ENCODE results near the gene USP9Y.
"Not testable (repeated sequence)": the region's sequence is repeated elsewhere in the genome, so short reads cannot be mapped to it uniquely, and the experiment has no call there.

Gene USP9Y

GRCh38 chrY:12701181-12701695 is at the start of gene USP9Y:
Gene USP9Y (plus strand): TSS chrY:12701231. CDS start chrY:12709448, 8,217 bp downstream.
- DNase-seq = no peak

DNA sequence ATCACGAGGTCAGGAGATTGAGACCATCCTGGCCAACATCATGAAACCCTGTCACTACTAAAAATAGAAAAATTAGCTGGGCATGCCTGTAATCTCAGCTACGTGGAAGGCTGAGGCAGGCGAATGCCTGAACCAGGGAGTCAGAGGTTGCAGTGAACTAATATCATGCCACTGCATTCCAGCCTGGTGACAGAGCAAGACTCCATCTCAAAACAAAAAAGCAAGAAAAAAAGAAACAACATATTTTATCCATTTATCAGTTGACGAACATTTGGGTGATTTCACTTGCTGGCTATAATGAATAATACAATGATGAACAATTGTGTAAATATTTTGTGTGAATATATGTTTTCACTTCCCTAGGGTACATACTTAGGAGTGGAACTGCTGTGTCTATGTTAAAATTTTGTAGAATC is 49.4 kb upstream of the USP9Y start:
- DNase-seq = peak; percentile 76

- DNase-seq = peak; percentile 22
These were observed 39.0 kb upstream of the USP9Y start for GRCh38 chrY:12661745-12662681.

GRCh38 chrY:12662745-12663591 is 38.1 kb upstream of the USP9Y start:
- peak; percentile 52 for DNase-seq

DNA sequence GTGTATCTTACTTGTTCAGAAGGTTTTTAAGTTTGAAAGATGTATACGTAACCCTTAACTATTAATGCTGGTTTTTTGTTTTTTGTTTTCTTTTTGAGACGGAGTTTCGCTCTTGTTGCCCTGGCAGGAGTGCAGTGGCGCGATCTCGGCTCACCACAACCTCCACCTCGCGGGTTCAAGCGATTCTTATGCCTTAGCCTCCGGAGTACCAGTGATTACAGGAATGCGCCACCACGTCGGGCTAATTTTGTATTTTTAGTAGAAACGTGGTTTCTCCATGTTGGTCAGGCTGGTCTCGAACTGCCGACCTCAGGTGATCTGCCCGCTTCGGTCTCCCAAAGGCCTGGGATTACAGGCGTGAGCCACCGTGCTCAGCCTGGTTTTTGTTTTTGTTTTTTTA is 37.2 kb upstream of the USP9Y start:
- DNase-seq = not testable (repeated sequence)

DNA sequence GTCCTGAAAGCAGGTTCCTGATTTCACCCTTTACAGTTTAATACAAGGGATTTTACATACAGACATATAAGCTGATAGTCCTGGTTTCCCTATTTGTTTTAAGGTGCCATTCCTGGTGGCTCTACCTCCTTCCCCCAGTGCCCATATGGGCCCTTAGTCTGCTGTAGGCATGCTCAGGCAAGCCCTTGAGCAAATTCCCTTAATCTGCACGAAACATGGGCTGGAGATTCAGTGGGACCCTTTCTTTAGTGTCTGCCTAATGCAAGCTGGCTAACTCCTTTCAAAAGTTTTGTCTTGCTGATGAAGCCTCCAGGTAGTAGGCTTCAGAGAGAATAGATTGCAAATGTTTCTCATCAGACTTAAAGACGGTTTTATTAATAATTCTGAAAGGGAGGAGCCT is 22.9 kb upstream of the USP9Y start:
- DNase-seq = no peak

DNA sequence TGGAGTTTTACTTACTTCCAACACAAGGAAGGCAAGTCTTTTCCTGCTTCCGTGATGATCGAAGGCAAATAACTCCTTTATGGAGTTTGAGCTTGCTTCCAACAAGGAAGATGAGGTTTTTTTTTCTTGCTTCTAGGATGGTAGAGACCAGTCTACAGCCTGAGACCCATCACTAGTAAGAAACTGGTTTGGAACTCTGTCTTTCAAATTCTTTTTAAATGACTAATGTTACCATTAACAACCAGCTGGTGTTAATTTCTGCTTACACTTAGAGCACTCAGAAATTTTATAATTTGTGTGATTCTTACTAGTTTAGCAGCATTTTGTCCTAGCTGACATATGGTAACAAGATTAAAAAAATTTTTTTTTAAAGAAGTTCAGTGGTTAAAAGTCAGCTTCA is 19.5 kb upstream of the USP9Y start:
- no peak for DNase-seq

- no peak for DNase-seq
These were observed 12.7 kb upstream of the USP9Y start for GRCh38 chrY:12688337-12688736.

DNA sequence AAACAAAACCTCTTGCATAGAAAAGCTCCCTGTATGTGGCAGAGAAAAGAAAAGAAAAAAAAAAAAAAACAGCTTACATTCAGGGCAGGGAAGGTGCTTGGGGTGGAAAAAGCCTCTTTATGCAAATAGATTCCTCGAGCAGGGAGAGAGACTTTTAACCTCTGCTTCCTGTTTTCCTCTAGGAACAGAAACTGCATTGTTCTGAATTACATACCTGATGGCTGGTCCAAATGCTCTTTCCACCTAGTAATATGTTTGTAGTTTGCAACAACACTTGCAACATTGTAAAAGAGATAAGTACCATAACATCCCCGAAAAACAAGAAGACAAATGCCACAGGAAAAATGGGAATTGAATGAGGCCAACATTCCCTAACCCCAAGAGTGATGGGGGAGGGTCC is 944 bp upstream of the USP9Y start:
- DNase-seq = no peak

DNA sequence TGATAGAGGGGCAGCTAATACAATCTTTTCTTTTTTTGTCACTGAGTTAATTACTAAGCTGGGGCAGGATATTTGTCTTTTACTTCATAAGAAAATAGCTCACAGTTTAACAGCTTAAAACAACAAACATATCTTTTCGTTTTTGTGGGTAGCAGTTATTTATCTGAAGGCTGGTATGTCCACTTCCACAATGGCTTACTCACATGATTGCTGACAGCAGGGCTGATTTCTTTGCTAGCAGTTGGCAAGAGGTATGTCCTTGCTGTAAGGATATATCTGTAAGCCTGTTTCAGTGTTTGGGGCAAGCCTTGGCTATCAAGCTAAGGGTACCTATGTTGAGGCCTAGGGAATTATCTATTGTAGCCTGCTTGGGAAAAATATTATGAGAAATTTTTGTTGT is 1.1 kb downstream of the USP9Y start:
- no peak for DNase-seq

- DNase-seq = no peak
These were observed 9.4 kb downstream of the USP9Y start for GRCh38 chrY:12710460-12710859.

GRCh38 chrY:12715376-12715775 is 14.3 kb downstream of the USP9Y start:
- DNase-seq = no peak

DNA sequence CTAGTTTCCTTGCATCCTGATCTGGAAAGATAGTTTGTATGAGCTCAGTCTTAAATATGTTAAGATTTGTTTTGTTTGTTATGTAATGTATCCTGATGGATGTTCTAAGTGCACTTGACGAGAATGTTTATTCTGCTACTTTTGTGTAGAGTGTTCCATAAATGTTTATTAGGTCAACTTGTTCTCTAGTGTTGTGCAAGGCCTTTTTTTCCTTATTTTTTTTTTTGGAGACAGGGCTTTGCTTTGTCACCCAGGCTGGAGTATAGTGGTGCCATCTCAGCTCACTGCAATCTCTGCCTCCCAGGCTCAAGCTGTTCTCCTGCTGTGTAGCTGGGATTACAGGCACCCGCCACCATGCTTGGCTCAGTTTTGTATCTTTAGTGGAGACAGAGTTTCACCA is 28.7 kb downstream of the USP9Y start:
- DNase-seq = no peak

DNA sequence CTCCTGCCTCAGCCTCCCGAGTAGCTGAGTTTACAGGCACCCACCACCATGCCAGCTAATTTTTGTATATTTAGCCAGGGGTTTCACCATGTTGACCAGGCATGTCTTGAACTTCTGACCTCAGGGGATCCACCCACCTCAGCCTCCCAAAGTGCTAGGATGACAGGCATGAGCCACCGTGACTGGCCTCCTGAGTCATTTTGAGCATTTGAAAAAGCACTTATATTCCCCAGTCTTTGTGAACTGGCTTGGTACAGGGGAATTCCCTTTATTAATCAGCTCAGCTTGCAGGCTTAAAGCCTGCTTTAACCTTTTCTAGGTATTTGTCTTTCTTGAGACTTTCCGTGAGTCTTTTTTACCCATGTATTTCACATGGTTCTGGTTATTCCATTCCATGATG is 32.6 kb downstream of the USP9Y start:
- DNase-seq = peak; percentile 7

- DNase-seq = no peak
These were observed 33.0 kb downstream of the USP9Y start for GRCh38 chrY:12734051-12734450.

DNA sequence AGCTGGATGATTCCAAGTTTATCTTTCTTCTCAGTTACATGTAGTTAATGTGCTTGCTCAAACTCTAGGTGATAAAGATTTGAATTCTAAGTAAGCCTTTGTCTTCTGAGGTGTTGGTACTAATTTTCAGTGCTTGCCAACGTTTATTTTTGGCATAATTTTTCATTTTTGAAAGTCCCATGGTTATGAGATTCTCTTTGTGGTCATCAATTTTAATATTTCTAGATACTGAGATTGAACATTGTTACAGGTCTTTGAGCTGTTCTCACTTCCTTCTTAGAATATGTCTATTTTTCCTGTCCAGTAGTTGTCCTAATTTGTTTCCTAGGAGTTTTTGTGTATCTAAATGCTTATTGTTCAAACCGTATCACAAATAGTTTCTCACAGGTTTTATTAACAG is 40.4 kb downstream of the USP9Y start:
- no peak for DNase-seq

- DNase-seq = no peak
These were observed 41.7 kb downstream of the USP9Y start for GRCh38 chrY:12742725-12743124.

DNA sequence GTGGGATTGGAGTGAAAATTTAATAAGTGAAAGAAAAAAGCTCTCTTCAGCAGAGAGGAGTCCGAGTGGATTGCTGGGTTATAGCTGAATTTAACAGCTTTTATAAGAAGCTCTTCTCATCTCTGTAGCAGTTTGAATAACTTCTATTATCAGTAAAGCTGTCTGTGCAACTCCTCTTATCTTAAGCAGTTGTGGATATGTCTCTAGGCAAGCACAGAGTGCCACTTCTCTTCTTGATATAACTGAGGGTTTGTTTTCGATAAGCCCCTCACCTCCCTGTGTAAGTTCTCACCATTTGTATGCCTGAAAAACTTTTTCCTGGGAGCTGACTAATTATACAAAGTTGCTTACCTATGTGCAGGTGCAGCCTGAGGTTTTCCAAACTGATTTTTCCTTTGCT is 43.1 kb downstream of the USP9Y start:
- no peak for DNase-seq

DNA sequence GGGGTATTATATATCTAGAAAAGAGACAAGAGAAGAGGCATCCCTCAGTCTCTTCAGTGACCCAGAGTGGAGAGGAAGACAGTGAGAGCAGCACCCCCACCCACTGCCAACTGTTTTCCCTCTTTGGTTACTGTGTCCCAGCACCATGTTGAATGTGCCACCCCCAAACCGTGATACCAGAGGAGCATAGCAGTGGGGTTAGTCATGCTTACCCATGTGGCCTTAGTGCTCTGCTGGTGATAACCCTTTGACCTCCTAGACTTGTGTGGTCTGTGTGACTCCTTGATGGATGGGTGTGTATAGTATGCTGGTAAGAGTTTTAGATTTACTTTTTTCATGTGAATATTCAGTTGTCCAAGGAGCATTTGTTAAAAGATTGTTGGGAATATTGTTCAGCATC is 48.3 kb downstream of the USP9Y start:
- DNase-seq = peak; percentile 77

DNA sequence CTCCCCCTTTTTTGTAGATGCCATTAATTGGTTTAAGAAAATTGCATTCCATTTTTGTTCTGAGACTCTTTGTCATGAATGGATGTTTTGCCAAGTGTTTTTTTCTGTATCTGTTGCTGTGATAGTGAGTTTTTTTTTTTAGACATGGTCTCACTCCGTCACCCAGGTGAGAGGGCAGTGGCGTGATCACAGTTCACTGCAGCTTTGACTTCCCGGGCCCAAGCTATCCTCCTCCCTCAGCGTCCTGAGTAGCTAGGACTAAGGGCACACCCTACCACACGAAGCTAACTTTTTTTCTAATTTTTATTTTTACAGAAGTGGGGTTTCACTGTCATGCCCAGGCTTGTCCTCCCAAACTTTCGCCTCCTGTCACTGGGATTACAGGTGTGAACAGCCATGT is 51.8 kb downstream of the USP9Y start:
- DNase-seq = no peak

DNA sequence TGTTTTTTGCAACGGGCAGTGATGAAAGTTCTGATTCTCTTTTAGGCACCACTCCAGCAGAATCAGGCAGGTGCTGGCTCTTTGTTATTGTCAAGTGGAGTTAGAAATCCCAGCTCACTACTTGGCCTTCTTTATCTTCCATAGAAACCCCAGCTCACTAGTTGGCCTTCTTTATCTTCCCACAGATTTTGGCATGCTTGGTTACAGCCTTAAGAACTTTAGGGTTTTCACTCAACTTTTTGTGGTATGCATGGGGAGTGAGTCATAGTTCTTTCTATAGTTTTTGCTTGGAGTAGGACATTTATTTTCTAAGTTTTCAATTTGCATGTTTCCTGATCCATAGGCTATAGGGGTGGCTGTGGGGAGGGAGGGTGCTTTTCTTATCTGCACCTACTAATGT is 55.0 kb downstream of the USP9Y start:
- DNase-seq = peak; percentile 56

DNA sequence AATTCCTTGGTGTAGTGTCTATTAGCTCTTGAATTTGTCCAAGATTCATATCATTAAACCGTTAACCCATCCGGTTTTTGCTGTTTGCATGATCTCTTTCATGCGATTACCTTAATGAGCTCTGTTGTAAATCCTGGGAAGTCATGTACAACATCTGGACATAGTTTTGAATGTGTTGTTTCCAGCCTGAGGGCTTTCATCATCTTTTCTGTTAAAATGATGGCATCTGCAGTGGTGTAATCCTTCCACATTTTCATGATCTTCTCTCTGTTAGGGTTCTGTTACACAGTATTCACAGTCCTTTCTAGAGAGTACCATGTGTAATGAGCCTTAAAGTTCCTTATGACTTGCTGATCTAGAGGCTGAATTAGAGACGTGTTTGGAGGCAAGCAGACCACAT is 64.9 kb downstream of the USP9Y start:
- DNase-seq = no peak

- DNase-seq = no peak
These were observed 83.5 kb downstream of the USP9Y start for GRCh38 chrY:12784521-12784920.

GRCh38 chrY:12793999-12794398 is 93.0 kb downstream of the USP9Y start:
- no peak for DNase-seq
